DOHH2 (cell line): Measurements from ENCODE around the gene SUN3.

Experiments
- EZH2phosphoT487 ChIP-seq: fragments of 200-600 bp; sonication (generic); IDR thresholded peaks from 2 replicates; pipeline ENCODE4 v1.6.1; 2017; ENCODE audit warnings: borderline replicate concordance, mild to moderate bottlenecking, antibody characterized with exemption, low read length, moderate library complexity, mixed read lengths
- TF ChIP-seq, protein P1 (sequence below): fragments of 200-600 bp; sonication (generic); IDR thresholded peaks from one replicate; pipeline ENCODE4 v1.5.1; 2014; ENCODE audit warnings: antibody characterized with exemption, mild to moderate bottlenecking, low read depth, low read length; ENCODE audit not compliant: poor library complexity, severe bottlenecking

DNA sequence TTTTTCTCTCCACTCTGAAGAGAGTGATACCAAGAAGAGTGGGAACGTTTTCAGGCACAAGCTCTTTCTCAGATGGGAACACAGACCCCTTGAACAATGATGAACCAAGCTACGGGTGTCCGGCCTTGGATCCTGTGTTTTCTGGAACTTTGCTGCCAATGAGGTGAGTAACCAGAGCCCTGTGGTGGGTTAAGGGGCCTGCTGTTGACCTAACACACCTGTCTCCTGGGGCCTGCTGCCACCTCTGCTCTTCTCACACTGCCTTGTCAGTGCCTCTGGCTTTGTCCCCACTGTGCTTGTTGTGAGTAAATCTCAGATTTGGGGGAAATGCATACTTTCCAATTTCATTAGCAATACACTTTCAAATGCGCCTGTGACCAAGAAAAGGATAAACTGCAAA lies 79.2 kb downstream of the SUN3 start:
- TF ChIP-seq, protein P1, sequence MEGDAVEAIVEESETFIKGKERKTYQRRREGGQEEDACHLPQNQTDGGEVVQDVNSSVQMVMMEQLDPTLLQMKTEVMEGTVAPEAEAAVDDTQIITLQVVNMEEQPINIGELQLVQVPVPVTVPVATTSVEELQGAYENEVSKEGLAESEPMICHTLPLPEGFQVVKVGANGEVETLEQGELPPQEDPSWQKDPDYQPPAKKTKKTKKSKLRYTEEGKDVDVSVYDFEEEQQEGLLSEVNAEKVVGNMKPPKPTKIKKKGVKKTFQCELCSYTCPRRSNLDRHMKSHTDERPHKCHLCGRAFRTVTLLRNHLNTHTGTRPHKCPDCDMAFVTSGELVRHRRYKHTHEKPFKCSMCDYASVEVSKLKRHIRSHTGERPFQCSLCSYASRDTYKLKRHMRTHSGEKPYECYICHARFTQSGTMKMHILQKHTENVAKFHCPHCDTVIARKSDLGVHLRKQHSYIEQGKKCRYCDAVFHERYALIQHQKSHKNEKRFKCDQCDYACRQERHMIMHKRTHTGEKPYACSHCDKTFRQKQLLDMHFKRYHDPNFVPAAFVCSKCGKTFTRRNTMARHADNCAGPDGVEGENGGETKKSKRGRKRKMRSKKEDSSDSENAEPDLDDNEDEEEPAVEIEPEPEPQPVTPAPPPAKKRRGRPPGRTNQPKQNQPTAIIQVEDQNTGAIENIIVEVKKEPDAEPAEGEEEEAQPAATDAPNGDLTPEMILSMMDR, result no peak
- no peak for TF ChIP-seq EZH2phosphoT487
